Activated CD8-positive, alpha-beta T cell treated with anti-CD3 and anti-CD28 coated beads for 36 hours (primary cell): ENCODE results near the gene NBPF4. TPM values are rescaled to one million over a fixed set of nuclear protein-coding genes. Genes with fewer than 3 reads are reported as not detected.

Experiments
- ATAC-seq: fragments of 200-7000 bp; cut with Tn5 transposase; one replicate; pipeline ENCODE4 v1.10.0; 2021; ENCODE audit warnings: mild to moderate bottlenecking, moderate library complexity
- CTCF ChIA-PET: fragments of 350-600 bp; sonication (Branson Sonifier 250); formaldehyde crosslinking; loops from one replicate; lab custom pipeline; 2021; ENCODE audit warnings: antibody characterized with exemption; lab: Charles Lee
- POLR2A ChIA-PET: fragments of 350-600 bp; sonication (Branson Sonifier 250); formaldehyde crosslinking; loops from one replicate; lab custom pipeline; 2021; ENCODE audit warnings: antibody characterized with exemption; lab: Charles Lee
- DNase-seq: peaks from one replicate; pipeline ENCODE4 v3.0.0-alpha.2; 2020
- H3K27ac Mint-ChIP-seq: one replicate; pipeline ENCODE4 v1.8.0; 2021; ENCODE audit warnings: mild to moderate bottlenecking, mixed read lengths
- H3K27me3 Mint-ChIP-seq: one replicate; pipeline ENCODE4 v1.8.0; 2021; ENCODE audit warnings: mixed read lengths
- H3K36me3 Mint-ChIP-seq: one replicate; pipeline ENCODE4 v1.8.0; 2021; ENCODE audit warnings: low read depth, mixed read lengths
- H3K4me1 Mint-ChIP-seq: one replicate; pipeline ENCODE4 v1.8.0; 2021; ENCODE audit warnings: low read depth, mixed read lengths
- H3K4me3 Mint-ChIP-seq: one replicate; pipeline ENCODE4 v1.8.0; 2021; ENCODE audit warnings: mild to moderate bottlenecking, moderate library complexity, mixed read lengths
- H3K9me3 Mint-ChIP-seq: one replicate; pipeline ENCODE4 v1.8.0; 2021; ENCODE audit warnings: mixed read lengths
- CTCF ChIP-seq: fragments of 200-600 bp; IDR thresholded peaks from one replicate; pipeline ENCODE4 v1.8.0; 2022; ENCODE audit warnings: antibody characterized with exemption, mild to moderate bottlenecking
- intact Hi-C: fragments of 100-400 bp; cut with micrococcal nuclease; formaldehyde crosslinking; loops from one replicate; pipeline ENCODE4 v1.10.0; 2022
- total RNA-seq, 2 experiments: library from RNA; stranded (reverse); gene quantifications; one replicate each; pipeline ENCODE4 v1.2.3, GENCODE V29; 2021

NBPF4 gene
- total RNA-seq, 2 experiments from 2014 or later, result not detected

GRCh38 chr1:108194051-108194450 lies 49.8 kb downstream of the NBPF4 start:
- ChIA-PET CTCF (no interaction called here), POLR2A (no interaction called here)
- peaks cover 10% of the 10 kb centered on the region for H3K9me3 Mint-ChIP-seq
- H3K27ac Mint-ChIP-seq, result no peak overlapping the region
- peaks cover 16% of the 10 kb centered on the region for H3K4me1 Mint-ChIP-seq
- no peaks in the 10 kb centered on the region for H3K27me3 Mint-ChIP-seq
- no peak for DNase-seq
- ATAC-seq, result no peak
- H3K4me3 Mint-ChIP-seq, result no peak overlapping the region
- intact Hi-C loops, result no loop called here
- TF ChIP-seq CTCF, result no peak
- H3K36me3 Mint-ChIP-seq, result peaks cover 25% of the 10 kb centered on the region

GRCh38 chr1:108193333-108193732 lies 50.5 kb downstream of the NBPF4 start:
- Mint-ChIP-seq H3K27me3 (no peaks in the 10 kb centered on the region), H3K9me3 (peaks cover 10% of the 10 kb centered on the region), H3K36me3 (peaks cover 27% of the 10 kb centered on the region), H3K4me1 (peaks cover 16% of the 10 kb centered on the region), H3K27ac (no peak overlapping the region), H3K4me3 (no peak overlapping the region)
- ChIA-PET CTCF (interaction anchor here (1.6 kb wide), 1 partner anchor 12 kb away, joined by 4 read pairs; no protein-coding TSS in a partner anchor), POLR2A (no interaction called here)
- intact Hi-C loops, result no loop called here
- DNase-seq, result no peak
- no peak for ATAC-seq
- no peak for TF ChIP-seq CTCF

- intact Hi-C loops, result no loop called here
- no peak for ATAC-seq
- TF ChIP-seq CTCF, result no peak
- Mint-ChIP-seq H3K4me3 (no peak overlapping the region), H3K27ac (no peak overlapping the region), H3K9me3 (peaks cover 12% of the 10 kb centered on the region), H3K27me3 (no peaks in the 10 kb centered on the region), H3K4me1 (peaks cover 12% of the 10 kb centered on the region), H3K36me3 (peaks cover 28% of the 10 kb centered on the region)
- ChIA-PET POLR2A (interaction anchor here (1.0 kb wide), 1 partner anchor 8 kb away, joined by 3 read pairs; no protein-coding TSS in a partner anchor), CTCF (interaction anchor here (1.6 to 1.8 kb wide), 2 partner anchors 8 to 12 kb away, joined by 4 to 5 read pairs; no protein-coding TSS in a partner anchor)
- no peak for DNase-seq
Measured at GRCh38 chr1:108192581-108192980, 51.3 kb downstream of the NBPF4 start.

GRCh38 chr1:108190686-108191416 lies 53.0 kb downstream of the NBPF4 start:
- POLR2A ChIA-PET, result interaction anchor here (0.6 to 1.0 kb wide), 2 partner anchors 9 to 10 kb away, joined by 3 read pairs; partner anchors contain the start of gene SLC25A24
- Mint-ChIP-seq H3K9me3 (peaks cover 12% of the 10 kb centered on the region), H3K27ac (no peak overlapping the region), H3K36me3 (peaks cover 29% of the 10 kb centered on the region), H3K4me3 (no peak overlapping the region), H3K27me3 (no peaks in the 10 kb centered on the region), H3K4me1 (peaks cover 12% of the 10 kb centered on the region)
- DNase-seq, result no peak
- TF ChIP-seq CTCF, result no peak
- CTCF ChIA-PET, result interaction anchor here (0.6 to 1.8 kb wide), 2 partner anchors 10 to 374 kb away, joined by 3 to 5 read pairs; no protein-coding TSS in a partner anchor
- ATAC-seq, result no peak
- intact Hi-C loops, result no loop called here
